ENCODE measurements around the gene THAP12. TPM values are rescaled to one million over a fixed set of nuclear protein-coding genes. Genes with fewer than 3 reads are reported as not detected.
A peak's percentile ranks its signal among the peaks of the same experiment; 100 is the strongest.

THAP12 gene
- total and polyA plus RNA-seq, 10 of the 15 experiments (the other 5 are each of a cell fraction or from before 2014, with no cell fraction given) = 12.6 to 45.6 (median 22.3) TPM

- Histone ChIP-seq H3K79me2 (ENCODE audit: control insufficient read depth, insufficient read depth, low read length) (no peaks in the 10 kb centered on the region), H3K36me3 (ENCODE audit: control insufficient read depth in 2 of 2, insufficient read depth in 2 of 2, low read length in 1 of 2) (no peaks in the 10 kb centered on the region), H3K4me3 (no peak overlapping the region), H3K27me3 (replicated peaks in 1 of 2; ENCODE audit: control insufficient read depth in 2 of 2, insufficient read depth in 2 of 2, low read length in 1 of 2) (no peaks in the 10 kb centered on the region), H3K9ac (ENCODE audit: control insufficient read depth, insufficient read depth, low read length) (no peak overlapping the region), H3K4me1 (ENCODE audit: control insufficient read depth, insufficient read depth, low read length) (no peaks in the 10 kb centered on the region), H4K20me1 (ENCODE audit: control insufficient read depth, insufficient read depth) (no peaks in the 10 kb centered on the region), H3K9me3 (replicated peaks; ENCODE audit: control insufficient read depth, insufficient read depth, low read length) (no peaks in the 10 kb centered on the region), H3K4me2 (ENCODE audit: control insufficient read depth, insufficient read depth) (no peak overlapping the region), H3K27ac (ENCODE audit: control insufficient read depth, insufficient read depth) (no peak overlapping the region), H2AFZ (ENCODE audit: control insufficient read depth, low read depth, low read length) (no peak overlapping the region)
- WGBS (ENCODE audit: insufficient coverage, insufficient replicate concordance, low lambda C conversion rate, missing lambda C conversion rate) = 98% methylated on average over 2 of the region's 2 CpGs
- POLR2A ChIA-PET = no interaction called here
- SMC1A ChIA-PET (ENCODE audit: uncharacterized antibody, unreplicated experiment) = no interaction called here
- TF ChIP-seq CTCF (IDR thresholded peaks at IDR 0.05 in 2 of 3, conservative IDR thresholded peaks at IDR 0.05 in 1 of 3; ENCODE audit: control insufficient read depth in 2 of 3, extremely low read depth in 1 of 3, insufficient read depth in 1 of 3, low read depth in 3 of 3, low read length in 3 of 3) (peak in 1 of 3 experiments; percentile 13; a peak in 1 of 6 replicates), SREBF1 (IDR thresholded peaks at IDR 0.05; ENCODE audit: low read length) (no peak)
- FAIRE-seq (no peak), ATAC-seq (no peak), DNase-seq (ENCODE audit: low read depth, low spot score) (no peak)
- CTCF ChIA-PET = interaction anchor here (0.7 to 1.6 kb wide), 2 partner anchors 14 to 474 kb away, joined by 3 read pairs; no protein-coding TSS in a partner anchor
- intact Hi-C loops (cut with micrococcal nuclease; ENCODE audit: unreplicated experiment) (loop anchor here (10.0 kb wide), 1 partner anchor 167 kb away; no protein-coding TSS in a partner anchor), in situ Hi-C loops (cut with MboI) (no loop called here)
- RAD21 ChIA-PET (ENCODE audit: unreplicated experiment) = no interaction called here
- no TSS peak for BruUV-seq (replicated peaks)
These were observed 33.5 kb downstream of the THAP12 start for GRCh38 chr11:76347466-76347865.

GRCh38 chr11:76339221-76339620 is 41.7 kb downstream of the THAP12 start:
- RAD21 ChIA-PET (ENCODE audit: unreplicated experiment) = no interaction called here

More at GRCh38 chr11:76339221-76339620, 41.7 kb downstream of the THAP12 start:
- H3K36me3 ChIP-seq (ENCODE audit: control insufficient read depth in 2 of 2, insufficient read depth in 2 of 2, low read length in 1 of 2) = no peaks in the 10 kb centered on the region
- H3K4me1 ChIP-seq (ENCODE audit: control insufficient read depth, insufficient read depth, low read length) = no peaks in the 10 kb centered on the region
- POLR2A ChIA-PET = no interaction called here
- no peak overlapping the region for H3K9ac ChIP-seq (ENCODE audit: control insufficient read depth, insufficient read depth, low read length)
- no peak overlapping the region for H2AFZ ChIP-seq (ENCODE audit: control insufficient read depth, low read depth, low read length)
- no peaks in the 10 kb centered on the region for H3K27me3 ChIP-seq (replicated peaks in 1 of 2; ENCODE audit: control insufficient read depth in 2 of 2, insufficient read depth in 2 of 2, low read length in 1 of 2)
- ATAC-seq (peak; percentile 38; the same call in 1 of the 3 replicates), DNase-seq (ENCODE audit: low read depth, low spot score) (no peak), FAIRE-seq (no peak)
- SMC1A ChIA-PET (ENCODE audit: uncharacterized antibody, unreplicated experiment) = interaction anchor here (0.7 kb wide), 1 partner anchor 132 kb away, joined by 4 read pairs; no protein-coding TSS in a partner anchor
- CTCF ChIA-PET = interaction anchor here (1.1 to 1.2 kb wide), 2 partner anchors 20 to 131 kb away, joined by 3 read pairs; no protein-coding TSS in a partner anchor
- no peak overlapping the region for H3K4me2 ChIP-seq (ENCODE audit: control insufficient read depth, insufficient read depth)
- H3K79me2 ChIP-seq (ENCODE audit: control insufficient read depth, insufficient read depth, low read length) = no peaks in the 10 kb centered on the region
- 46% methylated on average over 6 of the region's 6 CpGs for WGBS (ENCODE audit: insufficient coverage, insufficient replicate concordance, low lambda C conversion rate, missing lambda C conversion rate)
- no peaks in the 10 kb centered on the region for H4K20me1 ChIP-seq (ENCODE audit: control insufficient read depth, insufficient read depth)
- intact Hi-C loops (cut with micrococcal nuclease; ENCODE audit: unreplicated experiment) (no loop called here), in situ Hi-C loops (cut with MboI) (no loop called here)
- no TSS peak for BruUV-seq (replicated peaks)
- no peak overlapping the region for H3K27ac ChIP-seq (ENCODE audit: control insufficient read depth, insufficient read depth)
- no peak overlapping the region for H3K4me3 ChIP-seq
- TF ChIP-seq ZZZ3 (IDR thresholded peaks at IDR 0.05; ENCODE audit: control insufficient read depth, insufficient read length, low read depth) (no peak), SPI1 (IDR thresholded peaks at IDR 0.05; ENCODE audit: borderline replicate concordance, insufficient read depth, low read depth, low read length) (peak; percentile 55; the same call in 1 of the 2 replicates)
- peaks cover 10% of the 10 kb centered on the region; the same call in 2 of the 3 replicates for H3K9me3 ChIP-seq (replicated peaks; ENCODE audit: control insufficient read depth, insufficient read depth, low read length)

Measured in GM12878 (cell line).